SK-N-MC (cell line): ENCODE data around the gene CYP27C1.

ENCODE experiments used
- EZH2 ChIP-seq: fragments of 200-600 bp; sonication (generic); IDR thresholded peaks from one replicate; pipeline ENCODE4 v1.6.1; 2017; ENCODE audit warnings: antibody characterized with exemption
- FOXP2 ChIP-seq: optimal IDR thresholded peaks from 2 replicates; pipeline ENCODE3; 2011; ENCODE audit warnings: mild to moderate bottlenecking, moderate library complexity; ENCODE audit not compliant: insufficient read depth; ENCODE audit errors: extremely low read length, control extremely low read depth
- POLR2AphosphoS5 ChIP-seq: IDR thresholded peaks from 2 replicates; pipeline ENCODE4 v1.6.1; 2012; ENCODE audit warnings: mild to moderate bottlenecking, low read depth, low read length, borderline replicate concordance

- no peak for TF ChIP-seq POLR2AphosphoS5
- no peak for TF ChIP-seq EZH2
- TF ChIP-seq FOXP2: no peak
These were observed 65.7 kb downstream of the CYP27C1 start for GRCh38 chr2:127154396-127154795.
